NCI-H2171 (cell line): ENCODE measurements around the gene ST3GAL4.
"Not testable (repeated sequence)": the region's sequence is repeated elsewhere in the genome, so short reads cannot be mapped to it uniquely, and the experiment has no call there.

Source experiments
- DNase-seq: peaks from one replicate; lab custom pipeline; 2025; lab: John Stamatoyannopoulos, UW

The ST3GAL4 gene

DNA sequence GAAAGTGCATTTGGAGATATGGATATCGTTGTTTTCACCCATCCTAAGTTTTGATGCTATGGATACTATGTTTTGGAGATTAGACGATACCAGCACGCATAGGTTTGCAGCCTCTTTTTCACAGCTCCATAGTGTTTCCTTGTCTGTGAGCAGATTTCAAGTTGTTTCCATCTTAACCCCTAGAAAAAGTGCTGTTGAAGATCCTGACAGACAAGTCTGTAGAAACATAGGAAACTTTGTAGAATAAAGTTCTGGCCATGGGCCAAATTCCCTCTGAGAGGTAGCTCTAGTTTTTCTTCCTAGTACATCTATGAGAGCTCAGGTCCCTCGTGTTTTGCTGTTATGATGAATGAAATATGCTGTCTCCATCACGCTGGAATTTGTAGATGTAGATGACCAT is 32.4 kb downstream of the ST3GAL4 start:
- DNase-seq, result no peak

GRCh38 chr11:126390272-126390867 is 34.9 kb downstream of the ST3GAL4 start:
- no peak for DNase-seq

GRCh38 chr11:126391286-126391954 is 35.9 kb downstream of the ST3GAL4 start:
- no peak for DNase-seq

DNA sequence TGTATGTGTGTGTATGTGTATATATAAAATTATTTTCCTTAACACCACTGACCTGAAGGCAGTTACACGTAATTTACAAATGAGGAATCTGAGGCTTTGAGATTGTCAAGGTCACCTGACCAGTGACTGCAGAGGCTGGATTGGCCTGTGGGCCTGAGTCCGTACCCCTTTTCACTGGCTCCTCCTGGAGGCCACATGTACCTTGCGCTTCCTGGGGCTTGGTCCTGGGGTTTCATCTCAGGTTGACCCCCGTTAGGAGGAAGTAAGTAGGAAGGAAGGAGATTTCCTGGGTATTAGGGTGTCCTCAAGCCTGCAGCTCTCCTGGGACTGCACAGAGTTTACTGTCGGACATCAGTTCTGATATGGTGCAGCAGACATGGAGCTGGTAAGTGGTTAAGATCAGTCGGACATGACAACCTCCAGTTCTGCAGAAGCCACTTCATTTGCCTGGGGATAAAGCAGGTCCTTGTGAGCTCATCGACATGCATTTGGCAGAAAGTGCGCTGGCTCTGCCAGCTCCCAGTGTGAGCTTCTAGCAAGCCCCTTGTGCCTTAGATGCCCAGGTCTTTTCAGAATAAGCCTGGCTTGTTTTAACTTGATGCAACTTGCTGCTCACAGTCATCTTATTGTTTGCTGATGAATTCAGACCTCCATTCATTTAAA is 36.6 kb downstream of the ST3GAL4 start:
- DNase-seq, result no peak

DNA sequence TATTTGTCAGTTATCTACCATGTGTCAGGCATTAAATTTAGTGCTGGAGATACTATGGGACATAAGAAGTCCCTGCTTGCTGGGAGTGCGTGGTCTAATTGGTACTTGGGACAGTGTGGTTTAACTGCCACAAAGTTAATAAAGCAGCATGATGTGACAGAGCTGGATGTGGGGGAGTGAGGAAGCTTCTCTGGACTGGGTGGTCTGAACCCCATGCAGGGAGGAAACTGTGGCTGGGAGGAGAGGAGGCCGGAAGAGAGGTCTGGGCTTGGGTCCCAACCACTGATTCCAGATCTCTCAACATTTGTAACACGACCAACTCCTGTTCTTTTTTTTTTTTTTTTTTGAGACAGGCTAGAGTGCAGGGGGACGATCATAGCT is 37.1 kb downstream of the ST3GAL4 start:
- no peak for DNase-seq

DNA sequence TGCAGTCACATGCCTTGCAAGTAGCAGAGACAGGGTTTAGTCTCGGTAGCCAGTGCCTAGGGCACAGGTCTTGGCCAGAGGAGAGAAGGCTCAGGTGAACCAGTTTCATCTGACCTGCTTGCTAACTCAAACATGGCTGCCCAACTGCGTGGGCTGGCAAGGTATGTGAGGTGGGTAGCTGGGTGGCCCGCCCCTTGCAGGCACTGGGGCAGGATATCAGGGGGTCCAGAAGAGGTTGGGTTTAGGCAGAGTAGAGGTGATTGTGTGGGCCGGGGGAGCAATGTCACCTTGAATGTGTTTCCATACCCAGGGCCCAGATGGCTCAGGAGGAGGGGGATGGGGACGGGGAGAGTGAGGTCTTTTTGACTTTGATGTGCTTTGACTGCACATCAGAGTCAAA is 37.7 kb downstream of the ST3GAL4 start:
- no peak for DNase-seq

DNA sequence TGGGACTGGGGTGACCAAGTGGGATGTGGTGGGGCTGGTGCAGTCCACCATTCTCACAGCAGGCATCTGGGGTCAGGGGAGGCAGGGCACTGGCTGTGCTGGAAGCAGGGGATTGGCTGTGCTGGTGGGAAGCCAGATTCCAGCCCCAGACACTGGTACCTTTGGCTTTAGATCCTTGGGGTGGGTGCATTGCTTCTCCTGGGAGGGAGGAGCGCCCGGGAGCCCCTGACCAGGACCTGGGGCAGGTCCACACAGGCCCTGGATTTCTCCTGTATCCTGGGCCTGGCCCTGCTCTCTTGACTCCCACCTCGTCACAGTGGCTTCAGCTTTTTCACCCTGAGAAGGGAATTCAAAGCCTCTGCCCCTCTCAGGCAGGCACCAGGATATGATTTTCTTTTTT is 38.5 kb downstream of the ST3GAL4 start:
- DNase-seq, result no peak

DNA sequence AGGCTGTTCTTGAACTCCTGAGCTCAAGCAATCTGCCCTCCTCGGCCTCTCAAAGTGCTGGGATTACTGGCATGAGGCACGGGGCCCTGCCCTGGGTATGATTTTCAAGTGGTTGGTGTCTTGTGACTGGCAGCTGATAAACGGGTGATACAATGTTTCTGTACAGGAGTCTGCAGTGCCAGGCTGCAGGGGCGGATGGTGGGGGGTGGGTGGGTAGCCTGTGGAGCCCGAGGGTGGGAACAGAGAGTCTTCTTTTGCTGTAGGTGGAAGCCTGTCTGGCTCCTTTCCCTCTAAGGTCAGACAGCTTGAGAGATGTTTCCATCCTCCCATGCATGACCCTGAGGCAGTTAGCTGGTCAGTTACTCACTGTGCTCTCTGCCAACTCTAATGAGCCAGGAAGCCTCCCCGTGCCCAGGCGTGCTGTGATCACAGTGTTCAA is 39.2 kb downstream of the ST3GAL4 start:
- not testable (repeated sequence) for DNase-seq

DNA sequence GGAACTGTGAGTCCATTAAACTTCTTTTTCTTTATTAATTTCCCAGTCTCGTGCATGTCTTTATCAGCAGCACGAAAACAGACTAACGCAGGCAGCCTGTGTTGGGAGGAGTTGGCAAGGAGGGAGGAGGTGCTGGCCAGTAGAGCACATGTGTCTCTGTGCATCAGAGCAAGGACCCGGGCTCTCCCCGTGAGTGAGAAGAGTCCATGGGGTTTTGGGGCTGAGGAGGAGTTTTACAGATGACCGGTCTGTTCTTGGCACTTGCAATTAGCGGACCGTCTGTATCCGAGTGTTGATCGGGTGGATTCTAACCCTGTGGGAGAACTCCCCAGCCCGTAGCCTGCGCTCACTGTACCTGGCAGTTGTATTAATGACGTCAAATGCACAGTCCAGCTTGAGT is 40.3 kb downstream of the ST3GAL4 start:
- DNase-seq, result not testable (repeated sequence)

- DNase-seq, result not testable (repeated sequence)
Measured at GRCh38 chr11:126396266-126396665, 40.8 kb downstream of the ST3GAL4 start.

- no peak for DNase-seq
Measured at GRCh38 chr11:126396965-126397364, 41.5 kb downstream of the ST3GAL4 start.

- no peak for DNase-seq
Measured at GRCh38 chr11:126398296-126398695, 42.8 kb downstream of the ST3GAL4 start.

DNA sequence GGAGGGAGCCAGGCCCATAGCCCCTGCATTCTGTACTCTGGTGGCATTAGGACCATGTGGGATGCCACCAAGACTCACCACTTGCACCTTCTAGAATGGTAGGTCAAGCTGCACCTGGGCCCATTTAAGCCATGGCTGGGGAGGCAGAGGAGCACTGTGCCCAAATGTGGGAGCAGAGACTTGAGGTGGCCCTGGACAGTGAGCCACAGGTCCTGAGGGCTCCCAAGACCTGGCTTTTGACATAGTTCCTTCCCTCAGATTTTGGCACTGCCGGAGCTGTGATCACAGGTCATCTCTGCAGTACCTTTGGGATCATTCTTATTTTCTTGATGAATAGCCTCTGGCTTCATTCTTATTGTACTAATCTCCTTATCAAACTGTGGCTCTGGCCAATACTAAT is 43.2 kb downstream of the ST3GAL4 start:
- no peak for DNase-seq

DNA sequence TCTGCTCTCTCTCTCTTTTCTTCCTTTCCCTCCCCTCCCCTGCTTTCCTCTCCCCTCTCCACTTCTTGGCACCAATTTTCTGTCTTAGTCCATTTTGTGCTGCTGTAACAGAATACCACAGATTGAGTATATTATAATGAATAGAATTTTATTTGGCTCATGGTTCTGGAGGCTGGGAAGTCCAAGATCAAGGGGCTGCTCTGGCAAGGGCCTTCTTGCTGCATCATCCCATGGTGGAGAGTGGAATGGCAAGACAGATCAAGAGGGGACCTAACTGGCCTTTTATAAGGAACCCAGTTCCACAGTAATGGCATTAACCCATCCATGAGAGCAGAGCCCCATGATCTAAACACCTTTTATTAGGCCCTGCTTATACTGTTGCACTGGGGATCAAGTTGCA is 44.5 kb downstream of the ST3GAL4 start:
- no peak for DNase-seq

DNA sequence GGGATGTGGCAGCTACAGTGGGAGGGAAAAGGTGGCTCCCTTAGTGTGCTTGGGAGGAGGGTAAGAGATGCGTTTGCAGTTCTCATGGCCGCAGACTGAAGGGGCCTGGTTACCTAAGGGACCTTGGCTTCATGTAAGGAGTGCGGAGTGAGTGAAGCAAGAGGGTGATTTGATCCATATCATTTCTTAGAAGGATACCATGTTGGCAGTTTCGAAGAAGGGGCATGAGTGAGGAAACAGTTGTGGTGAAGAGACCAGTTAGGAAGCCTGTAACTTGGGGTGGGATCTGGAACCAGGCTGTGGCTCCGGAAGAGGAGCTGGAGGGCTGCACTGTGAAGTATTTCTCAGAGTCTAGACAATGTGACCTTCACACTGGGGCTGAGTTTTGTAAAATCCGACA is 45.0 kb downstream of the ST3GAL4 start:
- no peak for DNase-seq

DNA sequence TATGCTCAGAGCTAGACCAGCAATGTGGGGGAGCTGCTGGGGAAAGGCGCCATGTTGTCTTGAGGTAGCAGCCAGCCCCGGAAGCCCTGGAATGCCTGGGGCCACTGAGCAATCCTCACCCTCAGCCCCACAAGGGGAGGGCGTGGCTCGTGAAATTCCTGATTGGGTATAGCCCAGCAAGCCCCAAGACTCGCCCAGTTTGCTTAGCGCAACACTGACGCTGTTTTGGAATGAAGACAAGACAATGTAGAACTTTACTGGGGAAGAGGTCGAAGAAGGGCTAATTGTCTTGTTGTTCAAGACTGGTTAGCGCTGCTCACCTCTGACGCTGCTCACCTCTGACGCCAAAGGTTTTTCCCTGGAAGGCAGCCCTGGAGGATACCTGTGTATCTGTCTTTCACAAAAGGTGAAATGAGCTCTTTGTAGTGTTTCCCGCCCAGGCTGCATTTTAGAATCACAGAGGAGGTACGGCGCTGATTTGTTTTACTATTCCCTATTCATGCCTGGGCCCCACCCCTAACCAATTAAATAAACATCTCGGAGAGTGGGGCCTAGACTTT is 47.6 kb downstream of the ST3GAL4 start:
- DNase-seq, result no peak

DNA sequence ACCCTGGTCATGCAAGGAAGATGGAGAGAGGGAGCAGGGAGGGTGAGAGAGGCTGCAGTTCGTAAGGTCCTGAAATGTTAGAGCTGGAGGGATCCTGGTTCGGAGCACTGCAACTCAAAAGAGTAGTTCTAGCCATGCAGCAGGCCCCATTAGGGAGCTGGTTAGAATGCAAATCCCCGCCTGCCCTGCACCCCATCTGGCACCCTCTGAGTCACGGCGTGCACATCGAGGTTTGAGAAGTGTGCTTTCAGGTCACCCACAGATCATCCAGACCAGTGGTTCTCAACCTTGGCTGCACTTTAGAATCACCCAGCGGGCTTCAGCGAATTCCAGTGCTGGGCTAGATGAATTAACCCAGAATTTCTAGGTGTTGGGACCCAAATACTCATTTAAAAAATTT is 48.2 kb downstream of the ST3GAL4 start:
- DNase-seq, result no peak

DNA sequence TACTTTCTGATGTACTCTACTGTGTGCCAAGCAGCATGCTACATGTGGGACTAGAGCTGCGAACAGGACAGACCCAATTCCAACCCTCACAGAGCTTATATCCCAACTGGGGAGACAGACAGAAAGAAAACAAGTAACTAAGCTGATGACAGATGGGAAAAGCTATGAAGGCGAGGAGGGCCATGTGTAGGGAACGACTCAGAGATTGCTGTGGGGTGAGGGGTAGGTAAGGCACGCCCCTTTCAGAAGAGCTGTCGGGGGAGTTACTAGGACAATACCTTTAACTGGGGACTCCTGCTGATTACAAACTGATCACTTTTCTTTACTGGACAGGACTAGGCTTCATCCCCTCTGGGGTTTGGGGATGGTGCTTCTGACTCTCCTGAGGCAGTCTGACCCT is 48.9 kb downstream of the ST3GAL4 start:
- DNase-seq, result no peak

- DNase-seq, result no peak
Measured at GRCh38 chr11:126405374-126405773, 49.9 kb downstream of the ST3GAL4 start.

DNA sequence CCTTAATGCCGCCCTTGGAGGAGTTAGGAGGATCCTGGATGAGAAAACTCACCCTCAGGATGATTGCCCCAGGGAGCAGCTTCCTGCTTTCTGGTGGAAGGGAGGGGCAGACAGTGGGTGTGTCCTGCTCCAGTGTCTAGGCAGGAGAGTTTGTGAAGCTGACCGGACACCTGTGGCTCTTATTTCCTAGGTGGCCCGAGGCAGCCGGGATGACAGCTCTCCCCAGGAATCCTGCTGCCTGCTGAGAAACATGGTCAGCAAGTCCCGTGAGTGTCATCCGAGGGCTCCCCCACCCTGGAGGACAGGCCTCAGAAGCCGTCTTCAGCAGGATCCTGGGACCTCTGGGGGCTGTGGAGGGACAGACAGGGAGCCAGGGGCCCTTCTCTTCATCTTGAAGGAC is 50.4 kb downstream of the ST3GAL4 start:
- DNase-seq, result no peak

- DNase-seq, result no peak
Measured at GRCh38 chr11:126406368-126406767, 50.9 kb downstream of the ST3GAL4 start.

GRCh38 chr11:126407101-126407521 is 51.6 kb downstream of the ST3GAL4 start:
- no peak for DNase-seq

- DNase-seq, result no peak
Measured at GRCh38 chr11:126407682-126408288, 52.3 kb downstream of the ST3GAL4 start.
